GM12892 (cell line): ENCODE measurements around the gene NEDD4L.

Experiments
- POLR2A ChIP-seq: IDR thresholded peaks from 2 replicates; pipeline ENCODE4 v1.6.1; 2011; ENCODE audit warnings: low read depth, low read length, control low read depth
- POLR2AphosphoS5 ChIP-seq: IDR thresholded peaks from 2 replicates; pipeline ENCODE4 v1.6.1; 2011; ENCODE audit warnings: low read depth, low read length, control low read depth
- TAF1 ChIP-seq: IDR thresholded peaks from 2 replicates; pipeline ENCODE4 v1.6.1; 2011; ENCODE audit warnings: low read depth, mild to moderate bottlenecking, control low read depth, low read length, borderline replicate concordance

DNA sequence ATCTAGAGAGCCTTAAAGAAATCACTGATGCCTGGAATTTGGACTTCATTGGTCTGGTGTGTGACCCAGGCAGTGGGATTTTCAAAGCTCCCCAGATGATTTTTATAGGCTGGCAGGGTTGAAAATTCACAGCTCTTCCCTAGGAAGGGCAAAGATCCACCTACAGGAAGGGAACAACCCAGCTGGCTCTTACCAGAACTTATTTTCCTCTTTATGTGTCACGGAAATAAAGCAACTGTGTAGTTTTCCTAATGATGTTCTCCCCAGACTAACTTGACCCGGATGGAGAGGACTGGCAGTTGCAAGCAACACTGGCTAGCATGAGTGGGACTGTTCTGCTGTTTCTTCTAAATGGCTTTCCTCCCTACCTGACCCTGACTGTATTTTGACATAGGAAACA lies 349.3 kb downstream of the NEDD4L start:
- no peak for TF ChIP-seq POLR2A
- no peak for TF ChIP-seq POLR2AphosphoS5
- TF ChIP-seq TAF1, result no peak
